Mesendoderm (in vitro differentiated cells): Measurements from ENCODE around the gene ZCWPW1.
"Not testable (repeated sequence)": the region's sequence is repeated elsewhere in the genome, so short reads cannot be mapped to it uniquely, and the experiment has no call there.

Source experiments
- DNase-seq: peaks from one replicate; pipeline ENCODE4 v3.0.0; 2013
- H2AK5ac ChIP-seq: 2 replicates; pipeline ENCODE4 v1.6.1; 2013; ENCODE audit warnings: low read length, inconsistent platforms
- H2BK120ac ChIP-seq: 2 replicates; pipeline ENCODE4 v1.6.1; 2013; ENCODE audit warnings: low read depth, mild to moderate bottlenecking, low read length, moderate library complexity, mixed read lengths
- H2BK15ac ChIP-seq: replicated peaks from 2 replicates; pipeline ENCODE4 v1.6.1; 2013; ENCODE audit warnings: low read depth, mild to moderate bottlenecking, moderate library complexity
- H2BK5ac ChIP-seq: 2 replicates; pipeline ENCODE4 v1.6.1; 2013; ENCODE audit warnings: low read length, inconsistent platforms
- H3K18ac ChIP-seq: 2 replicates; pipeline ENCODE4 v1.6.1; 2013; ENCODE audit warnings: mild to moderate bottlenecking, low read length, mixed read lengths
- H3K23ac ChIP-seq: one replicate; pipeline ENCODE4 v1.6.1; 2013; ENCODE audit warnings: low read length
- H3K27ac ChIP-seq: 2 replicates; pipeline ENCODE4 v1.5.1; 2013; ENCODE audit warnings: low read depth, mild to moderate bottlenecking, inconsistent platforms, low read length, moderate library complexity
- H3K27me3 ChIP-seq: 2 replicates; pipeline ENCODE4 v1.6.1; 2013; ENCODE audit warnings: low read length, control low read depth, mild to moderate bottlenecking, inconsistent platforms; ENCODE audit not compliant: insufficient read depth, poor library complexity
- H3K36me3 ChIP-seq: 2 replicates; pipeline ENCODE4 v1.6.1; 2013; ENCODE audit warnings: low read length, inconsistent platforms; ENCODE audit not compliant: control insufficient read depth, insufficient read depth
- H3K4ac ChIP-seq: one replicate; pipeline ENCODE4 v1.6.1; 2013; ENCODE audit warnings: low read depth, mild to moderate bottlenecking, low read length, moderate library complexity
- H3K4me1 ChIP-seq: 2 replicates; pipeline ENCODE4 v1.6.1; 2013; ENCODE audit warnings: low read depth, low read length, inconsistent platforms; ENCODE audit not compliant: control insufficient read depth
- H3K4me2 ChIP-seq: 2 replicates; pipeline ENCODE4 v1.6.1; 2013; ENCODE audit warnings: low read length
- H3K4me3 ChIP-seq: 2 replicates; pipeline ENCODE4 v1.5.1; 2013; ENCODE audit warnings: mild to moderate bottlenecking, low read length
- H3K56ac ChIP-seq: one replicate; pipeline ENCODE4 v1.6.1; 2013; ENCODE audit warnings: low read length
- H3K79me1 ChIP-seq: 2 replicates; pipeline ENCODE4 v1.6.1; 2013; ENCODE audit warnings: low read length, inconsistent platforms
- H3K79me2 ChIP-seq: 2 replicates; pipeline ENCODE4 v1.6.1; 2013; ENCODE audit warnings: mild to moderate bottlenecking, low read length; ENCODE audit not compliant: control insufficient read depth, insufficient read depth
- H3K9ac ChIP-seq: 2 replicates; pipeline ENCODE4 v1.6.1; 2013; ENCODE audit warnings: low read length, inconsistent platforms
- H4K5ac ChIP-seq: one replicate; pipeline ENCODE4 v1.6.1; 2013; ENCODE audit warnings: low read length
- H4K8ac ChIP-seq: one replicate; pipeline ENCODE4 v1.6.1; 2013; ENCODE audit warnings: low read depth, mild to moderate bottlenecking, control low read depth, low read length, moderate library complexity
- WGBS: extraction: QIAGEN DNeasy Blood & Tissue Kit; methylation state at CpG from one replicate; pipeline ENCODE4 v1.1.7; 2013; ENCODE audit warnings: low lambda C conversion rate, missing lambda C conversion rate; ENCODE audit not compliant: insufficient coverage; ENCODE audit errors: extremely low coverage; 5-methylcytosine and 5-hydroxymethylcytosine counted together

The ZCWPW1 gene

GRCh38 chr7:100363797-100364196 lies 64.7 kb downstream of the ZCWPW1 start:
- not testable (repeated sequence) for H4K5ac ChIP-seq, H2AK5ac ChIP-seq, H3K23ac ChIP-seq, H3K4me1 ChIP-seq, H3K9ac ChIP-seq, H3K4me2 ChIP-seq, H3K56ac ChIP-seq, H2BK15ac ChIP-seq, H3K79me2 ChIP-seq, H3K4me3 ChIP-seq, H4K8ac ChIP-seq, H3K79me1 ChIP-seq, H2BK5ac ChIP-seq, H3K4ac ChIP-seq, DNase-seq, H3K27ac ChIP-seq, H2BK120ac ChIP-seq, H3K36me3 ChIP-seq, H3K18ac ChIP-seq, H3K27me3 ChIP-seq
- WGBS, result no CpG with 5 or more reads among the region's 7 CpGs

GRCh38 chr7:100363098-100363497 lies 65.4 kb downstream of the ZCWPW1 start:
- no peak overlapping the region for H3K56ac ChIP-seq
- H3K27ac ChIP-seq, result no peak overlapping the region
- H3K79me2 ChIP-seq, result no peaks in the 10 kb centered on the region
- no peak overlapping the region for H3K4me3 ChIP-seq
- H4K5ac ChIP-seq, result no peak overlapping the region
- no peaks in the 10 kb centered on the region for H3K79me1 ChIP-seq
- no peak for DNase-seq
- H3K18ac ChIP-seq, result no peak overlapping the region
- H2BK15ac ChIP-seq, result no peak overlapping the region
- no peak overlapping the region for H3K4ac ChIP-seq
- no peak overlapping the region for H4K8ac ChIP-seq
- H3K36me3 ChIP-seq, result peaks cover 9% of the 10 kb centered on the region
- H3K4me1 ChIP-seq, result no peaks in the 10 kb centered on the region
- H3K4me2 ChIP-seq, result no peak overlapping the region
- no peak overlapping the region for H2AK5ac ChIP-seq
- H3K9ac ChIP-seq, result no peak overlapping the region
- no peak overlapping the region for H3K23ac ChIP-seq
- H2BK120ac ChIP-seq, result no peak overlapping the region
- no peaks in the 10 kb centered on the region for H3K27me3 ChIP-seq
- H2BK5ac ChIP-seq, result no peak overlapping the region

DNA sequence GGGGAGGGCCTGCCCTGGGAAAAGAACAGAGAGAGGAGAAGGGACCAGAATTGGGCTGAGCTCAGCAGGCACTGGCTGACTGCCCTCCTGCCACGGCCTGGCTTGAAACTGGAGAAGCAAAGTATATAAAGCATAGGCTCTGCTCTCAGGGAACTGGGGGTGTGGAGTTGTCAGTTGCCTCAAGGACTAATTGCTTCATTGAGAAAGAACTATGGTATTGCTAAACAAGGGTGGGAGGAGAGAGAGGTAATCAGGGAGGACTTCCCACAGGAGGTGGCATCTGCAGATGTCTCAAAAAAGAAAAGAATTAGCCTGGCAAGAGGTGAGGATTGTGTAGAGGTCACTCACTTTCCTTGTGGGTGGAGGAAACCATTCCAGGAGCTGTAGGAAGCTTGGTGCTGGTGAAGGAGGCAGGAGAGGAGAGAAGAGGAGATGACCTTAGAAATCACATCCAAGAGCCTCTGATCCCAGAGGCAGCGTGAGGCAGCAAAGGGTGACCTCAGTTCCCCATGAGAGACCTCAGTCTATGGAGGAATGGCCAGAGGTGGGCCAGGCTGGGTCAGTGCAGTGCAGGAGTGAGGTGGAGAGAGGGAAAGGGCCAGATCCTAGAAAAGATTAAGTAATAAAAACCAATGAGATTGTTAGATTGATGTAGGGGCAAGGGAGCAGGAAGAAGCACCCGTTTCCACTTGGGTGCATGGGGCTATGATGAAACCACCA lies 68.2 kb downstream of the ZCWPW1 start:
- Histone ChIP-seq H3K56ac (no peak overlapping the region), H3K36me3 (peaks cover 9% of the 10 kb centered on the region), H3K23ac (no peak overlapping the region), H3K27ac (no peak overlapping the region), H3K27me3 (no peaks in the 10 kb centered on the region), H3K4ac (no peak overlapping the region), H3K79me1 (no peaks in the 10 kb centered on the region), H3K4me3 (no peak overlapping the region), H3K18ac (no peak overlapping the region), H3K4me2 (no peak overlapping the region), H2BK5ac (no peak overlapping the region), H4K5ac (no peak overlapping the region), H3K9ac (no peak overlapping the region), H4K8ac (no peak overlapping the region), H2AK5ac (no peak overlapping the region), H2BK120ac (no peak overlapping the region), H2BK15ac (no peak overlapping the region), H3K4me1 (no peaks in the 10 kb centered on the region), H3K79me2 (no peaks in the 10 kb centered on the region)
- WGBS, result no CpG with 5 or more reads among the region's 3 CpGs
- no peak for DNase-seq

DNA sequence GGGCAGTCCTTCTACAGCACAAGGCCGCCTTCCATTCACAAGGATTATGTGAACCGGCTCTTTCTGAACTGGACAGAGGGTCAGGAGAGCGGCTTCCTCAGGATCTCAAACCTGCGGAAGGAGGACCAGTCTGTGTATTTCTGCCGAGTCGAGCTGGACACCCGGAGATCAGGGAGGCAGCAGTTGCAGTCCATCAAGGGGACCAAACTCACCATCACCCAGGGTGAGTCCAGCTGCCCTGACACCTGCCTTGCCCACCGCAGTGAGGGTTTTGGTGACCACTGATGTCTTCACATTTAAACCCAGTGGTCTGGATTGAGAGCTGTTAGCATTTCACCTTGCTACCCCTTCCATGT lies 69.7 kb downstream of the ZCWPW1 start:
- no peak for DNase-seq
- no peak overlapping the region for H2BK5ac ChIP-seq
- no peak overlapping the region for H3K23ac ChIP-seq
- no peak overlapping the region for H3K4me2 ChIP-seq
- H3K4ac ChIP-seq, result no peak overlapping the region
- H3K36me3 ChIP-seq, result peaks cover 13% of the 10 kb centered on the region
- H3K27ac ChIP-seq, result no peak overlapping the region
- H4K5ac ChIP-seq, result no peak overlapping the region
- no peak overlapping the region for H3K4me3 ChIP-seq
- H3K56ac ChIP-seq, result no peak overlapping the region
- no peaks in the 10 kb centered on the region for H3K79me2 ChIP-seq
- H3K9ac ChIP-seq, result no peak overlapping the region
- no peaks in the 10 kb centered on the region for H3K79me1 ChIP-seq
- no peaks in the 10 kb centered on the region for H3K27me3 ChIP-seq
- no CpG with 5 or more reads among the region's 8 CpGs for WGBS
- no peak overlapping the region for H3K18ac ChIP-seq
- no peak overlapping the region for H4K8ac ChIP-seq
- H3K4me1 ChIP-seq, result no peaks in the 10 kb centered on the region
- H2BK120ac ChIP-seq, result no peak overlapping the region
- no peak overlapping the region for H2BK15ac ChIP-seq
- no peak overlapping the region for H2AK5ac ChIP-seq

DNA sequence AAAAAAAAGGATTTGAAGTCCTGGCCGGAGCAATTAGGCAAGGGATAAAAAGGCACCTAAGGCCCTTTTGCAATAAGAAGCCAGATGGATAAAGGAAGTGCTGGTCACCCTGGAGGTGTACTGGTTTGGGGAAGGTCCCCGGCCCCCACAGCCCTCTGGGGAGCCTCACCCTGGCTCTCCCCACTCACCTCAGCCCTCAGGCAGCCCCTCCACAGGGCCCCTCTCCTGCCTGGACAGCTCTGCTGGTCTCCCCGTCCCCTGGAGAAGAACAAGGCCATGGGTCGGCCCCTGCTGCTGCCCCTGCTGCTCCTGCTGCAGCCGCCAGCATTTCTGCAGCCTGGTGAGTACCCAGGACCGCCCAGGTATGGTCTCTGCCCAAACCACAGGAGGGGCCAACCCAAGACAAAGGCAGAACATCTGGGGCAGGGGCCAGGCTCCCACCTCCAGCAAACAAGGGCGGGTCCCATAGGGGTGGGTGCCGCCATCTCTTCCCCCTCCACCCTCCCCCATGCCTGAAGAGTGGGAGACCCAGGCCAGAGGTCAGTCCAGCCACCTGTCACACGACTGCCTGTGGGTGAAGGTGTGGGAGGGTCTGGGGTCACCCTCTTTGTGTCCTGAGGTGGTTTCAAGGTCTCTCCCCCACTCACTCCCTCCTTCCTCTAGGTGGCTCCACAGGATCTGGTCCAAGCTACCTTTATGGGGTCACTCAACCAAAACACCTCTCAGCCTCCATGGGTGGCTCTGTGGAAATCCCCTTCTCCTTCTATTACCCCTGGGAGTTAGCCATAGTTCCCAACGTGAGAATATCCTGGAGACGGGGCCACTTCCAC lies 70.3 kb downstream of the ZCWPW1 start, which contains the start of gene PILRB:
Gene PILRB, plus strand, starts transcription at position 91 of the 830 bp plus-strand sequence. Its CDS starts 186 bp downstream, at position 277.
- H2BK15ac ChIP-seq, result no peak within 1 kb of the TSS
- H3K79me1 ChIP-seq, result no peaks in the 10 kb centered on the region
- H2BK5ac ChIP-seq, result no peak within 1 kb of the TSS
- no peak within 1 kb of the TSS for H4K5ac ChIP-seq
- H3K18ac ChIP-seq, result no peak within 1 kb of the TSS
- H3K27ac ChIP-seq, result no peak within 1 kb of the TSS
- no peak within 1 kb of the TSS for H3K4me2 ChIP-seq
- no peak within 1 kb of the TSS for H2BK120ac ChIP-seq
- no peaks in the 10 kb centered on the region for H3K27me3 ChIP-seq
- WGBS, result no CpG with 5 or more reads among the region's 11 CpGs
- no peak within 1 kb of the TSS for H3K9ac ChIP-seq
- no peak within 1 kb of the TSS for H3K4me3 ChIP-seq
- H3K56ac ChIP-seq, result no peak within 1 kb of the TSS
- H2AK5ac ChIP-seq, result no peak within 1 kb of the TSS
- DNase-seq, result no peak
- no peak within 1 kb of the TSS for H3K4ac ChIP-seq
- H3K23ac ChIP-seq, result no peak within 1 kb of the TSS
- no peak within 1 kb of the TSS for H4K8ac ChIP-seq
- peaks cover 13% of the 10 kb centered on the region for H3K36me3 ChIP-seq
- H3K79me2 ChIP-seq, result no peaks in the 10 kb centered on the region
- no peaks in the 10 kb centered on the region for H3K4me1 ChIP-seq
